WERI-Rb-1 (cell line): ENCODE results near the gene FAHD2B.
"Not testable (repeated sequence)": the region's sequence is repeated elsewhere in the genome, so short reads cannot be mapped to it uniquely, and the experiment has no call there.

Experiments used
- DNase-seq: peaks from one replicate; pipeline ENCODE4 v3.0.0-alpha.2; 2020
- H3K27ac ChIP-seq: fragments of 250-450 bp; sonication (Bioruptor Pico); 2 replicates; pipeline ENCODE4 v1.5.1; 2020; ENCODE audit warnings: mild to moderate bottlenecking, moderate library complexity
- H3K27me3 ChIP-seq: fragments of 250-450 bp; sonication (Bioruptor Pico); 2 replicates; pipeline ENCODE4 v1.5.1; 2021; ENCODE audit warnings: mild to moderate bottlenecking, low read depth, moderate library complexity; ENCODE audit not compliant: insufficient read depth, severe bottlenecking
- H3K36me3 ChIP-seq: fragments of 250-450 bp; sonication (Bioruptor Pico); 2 replicates; pipeline ENCODE4 v1.5.1; 2020; ENCODE audit warnings: mild to moderate bottlenecking, moderate library complexity
- H3K4me3 ChIP-seq: 2 replicates; pipeline ENCODE4 v1.5.1; 2011; ENCODE audit warnings: low read depth, mild to moderate bottlenecking, control low read depth, low read length
- H3K9me3 ChIP-seq: fragments of 250-450 bp; sonication (Bioruptor Pico); 2 replicates; pipeline ENCODE4 v1.5.1; 2021; ENCODE audit warnings: mild to moderate bottlenecking, moderate library complexity; ENCODE audit not compliant: severe bottlenecking
- CTCF ChIP-seq: IDR thresholded peaks from 2 replicates; pipeline ENCODE4 v1.5.1; 2011; ENCODE audit warnings: low read depth, mild to moderate bottlenecking, control low read depth, inconsistent platforms, low read length

Gene FAHD2B

GRCh38 chr2:97068074-97068473, 26.6 kb downstream of the FAHD2B start:
- Histone ChIP-seq H3K9me3 (peaks cover 7% of the 10 kb centered on the region), H3K27ac (no peak overlapping the region), H3K27me3 (no peaks in the 10 kb centered on the region), H3K4me3 (no peak overlapping the region), H3K36me3 (no peaks in the 10 kb centered on the region)
- DNase-seq: no peak
- TF ChIP-seq CTCF: no peak

- Histone ChIP-seq H3K36me3 (no peaks in the 10 kb centered on the region), H3K4me3 (no peak overlapping the region), H3K9me3 (peaks cover 7% of the 10 kb centered on the region), H3K27me3 (no peaks in the 10 kb centered on the region), H3K27ac (no peak overlapping the region)
- no peak for TF ChIP-seq CTCF
- no peak for DNase-seq
Observed at GRCh38 chr2:97067279-97068004, 27.2 kb downstream of the FAHD2B start.

GRCh38 chr2:97066030-97066429, 28.7 kb downstream of the FAHD2B start:
- H3K4me3 ChIP-seq, DNase-seq, H3K36me3 ChIP-seq: not testable (repeated sequence)

GRCh38 chr2:97062020-97062419, 32.7 kb downstream of the FAHD2B start:
- not testable (repeated sequence) for DNase-seq, H3K27ac ChIP-seq, H3K27me3 ChIP-seq, H3K9me3 ChIP-seq, H3K36me3 ChIP-seq, H3K4me3 ChIP-seq

More at GRCh38 chr2:97066030-97066429, 28.7 kb downstream of the FAHD2B start:
- not testable (repeated sequence) for H3K9me3 ChIP-seq, H3K27ac ChIP-seq, H3K27me3 ChIP-seq

GRCh38 chr2:97059782-97060181, 34.9 kb downstream of the FAHD2B start:
- DNase-seq, H3K36me3 ChIP-seq, H3K27me3 ChIP-seq, H3K4me3 ChIP-seq, H3K9me3 ChIP-seq, H3K27ac ChIP-seq: not testable (repeated sequence)

GRCh38 chr2:97056150-97056549, 38.5 kb downstream of the FAHD2B start:
- not testable (repeated sequence) for DNase-seq, H3K27me3 ChIP-seq, H3K27ac ChIP-seq, H3K9me3 ChIP-seq, H3K36me3 ChIP-seq, H3K4me3 ChIP-seq

GRCh38 chr2:97050032-97050431, 44.6 kb downstream of the FAHD2B start:
- not testable (repeated sequence) for DNase-seq, H3K4me3 ChIP-seq, H3K9me3 ChIP-seq, H3K27ac ChIP-seq, H3K36me3 ChIP-seq, H3K27me3 ChIP-seq

- not testable (repeated sequence) for H3K36me3 ChIP-seq, H3K9me3 ChIP-seq, H3K27ac ChIP-seq, H3K27me3 ChIP-seq, DNase-seq, H3K4me3 ChIP-seq
Observed at GRCh38 chr2:97048448-97048847, 46.2 kb downstream of the FAHD2B start.

GRCh38 chr2:97046676-97047075, 48.0 kb downstream of the FAHD2B start:
- H3K9me3 ChIP-seq, H3K27ac ChIP-seq, H3K27me3 ChIP-seq, DNase-seq, H3K4me3 ChIP-seq, H3K36me3 ChIP-seq: not testable (repeated sequence)

- not testable (repeated sequence) for H3K27me3 ChIP-seq, H3K27ac ChIP-seq, DNase-seq, H3K4me3 ChIP-seq, H3K36me3 ChIP-seq, H3K9me3 ChIP-seq
Observed at GRCh38 chr2:97045895-97046499, 48.7 kb downstream of the FAHD2B start.
